ENCODE results near the gene CSF1.

The CSF1 gene

DNA sequence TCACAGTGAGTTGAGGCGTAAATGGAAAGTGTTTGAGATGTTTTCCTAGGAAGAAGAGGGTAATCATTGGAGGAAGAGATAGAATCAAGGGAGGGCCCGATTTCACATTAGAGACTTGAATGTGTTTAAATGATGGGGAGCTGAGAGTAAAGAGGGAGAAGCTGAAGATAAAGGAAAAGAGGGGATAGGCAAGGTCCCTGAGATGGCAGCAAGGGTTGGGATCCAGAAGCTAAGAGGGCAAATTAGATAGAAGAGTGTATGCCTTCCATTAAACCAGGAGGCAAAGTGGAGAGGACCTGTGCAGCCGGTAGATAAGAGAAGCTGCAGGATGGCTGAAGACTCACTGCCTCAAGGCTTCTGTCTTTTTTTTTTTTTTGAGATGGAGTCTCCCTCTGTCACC is 21.6 kb upstream of the CSF1 start:
- ChIA-PET POLR2A (no interaction called here), CTCF (interaction anchor here (0.7 kb wide), 1 partner anchor 10 kb away, joined by 3 read pairs; no protein-coding TSS in a partner anchor)
- TF ChIP-seq ELF4 (IDR thresholded peaks at IDR 0.05), result no peak
- no peak for TF ChIP-seq L3MBTL2 (conservative IDR thresholded peaks at IDR 0.05)
- no peak for TF ChIP-seq CTBP1 (IDR thresholded peaks at IDR 0.05; ENCODE audit: borderline replicate concordance)
- no peak for TF ChIP-seq ARNT (IDR thresholded peaks at IDR 0.05)
- TF ChIP-seq SP1 (IDR thresholded peaks at IDR 0.05), result no peak
- no peak for DNase-seq (ENCODE audit: extremely low spot score)

DNA sequence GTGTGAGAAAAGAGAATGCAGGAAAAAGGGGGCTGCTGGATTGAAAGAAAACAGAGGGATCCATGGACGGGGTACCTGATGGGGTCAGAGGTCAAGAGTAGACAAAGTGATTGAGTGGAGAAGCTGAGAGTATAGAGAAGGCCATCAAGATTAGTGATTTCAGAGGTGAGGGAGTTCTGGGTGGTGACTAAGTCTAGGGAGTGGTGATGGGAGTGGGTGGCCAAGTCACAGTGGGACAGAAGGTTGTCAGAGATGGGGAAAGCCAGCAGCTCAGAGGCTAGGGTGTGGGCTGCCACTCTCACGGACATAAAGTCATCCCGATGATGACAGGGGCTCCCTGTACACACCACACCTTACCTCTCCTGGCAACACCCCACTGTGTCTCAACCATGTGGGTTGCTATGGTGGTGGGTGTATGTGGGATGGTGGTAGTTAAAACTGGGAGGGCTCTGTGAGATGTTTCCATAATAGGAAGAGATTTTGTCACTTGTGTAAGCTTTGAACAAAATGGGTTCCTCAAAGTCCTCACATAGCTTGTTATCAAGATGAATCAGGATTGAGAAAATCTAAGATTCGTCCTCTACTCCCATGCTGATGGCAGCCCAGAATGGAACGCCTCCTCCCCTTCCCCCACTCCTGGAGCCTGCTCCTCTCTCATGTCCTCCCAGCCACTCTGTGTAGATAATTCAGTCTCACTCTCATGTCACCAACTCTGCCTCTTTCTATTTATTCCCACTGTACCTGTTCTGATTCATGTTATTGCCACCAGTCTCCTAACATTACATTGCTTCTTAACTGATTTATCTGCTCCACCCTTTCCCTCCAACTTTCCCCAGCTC is 20.3 kb upstream of the CSF1 start:
- CTCF ChIA-PET, result interaction anchor here (1.5 kb wide), 1 partner anchor 10 kb away, joined by 7 read pairs; no protein-coding TSS in a partner anchor
- no peak for DNase-seq (ENCODE audit: extremely low spot score)
- TF ChIP-seq NFRKB (IDR thresholded peaks at IDR 0.05), result no peak
- TF ChIP-seq SUZ12 (IDR thresholded peaks at IDR 0.05), result no peak
- no peak for TF ChIP-seq FOXK2 (IDR thresholded peaks at IDR 0.05)
- TF ChIP-seq ARNT (IDR thresholded peaks at IDR 0.05), result no peak
- no peak for TF ChIP-seq TARDBP (IDR thresholded peaks at IDR 0.05)
- TF ChIP-seq ELF4 (IDR thresholded peaks at IDR 0.05), result no peak
- TF ChIP-seq SP1 (IDR thresholded peaks at IDR 0.05), result no peak
- no peak for TF ChIP-seq L3MBTL2 (conservative IDR thresholded peaks at IDR 0.05)
- no peak for TF ChIP-seq LEF1 (IDR thresholded peaks at IDR 0.05; ENCODE audit: borderline replicate concordance)
- no peak for TF ChIP-seq BHLHE40 (IDR thresholded peaks at IDR 0.05; ENCODE audit: borderline replicate concordance)
- TF ChIP-seq ZNF384 (IDR thresholded peaks at IDR 0.05), result no peak
- TF ChIP-seq, protein P1, sequence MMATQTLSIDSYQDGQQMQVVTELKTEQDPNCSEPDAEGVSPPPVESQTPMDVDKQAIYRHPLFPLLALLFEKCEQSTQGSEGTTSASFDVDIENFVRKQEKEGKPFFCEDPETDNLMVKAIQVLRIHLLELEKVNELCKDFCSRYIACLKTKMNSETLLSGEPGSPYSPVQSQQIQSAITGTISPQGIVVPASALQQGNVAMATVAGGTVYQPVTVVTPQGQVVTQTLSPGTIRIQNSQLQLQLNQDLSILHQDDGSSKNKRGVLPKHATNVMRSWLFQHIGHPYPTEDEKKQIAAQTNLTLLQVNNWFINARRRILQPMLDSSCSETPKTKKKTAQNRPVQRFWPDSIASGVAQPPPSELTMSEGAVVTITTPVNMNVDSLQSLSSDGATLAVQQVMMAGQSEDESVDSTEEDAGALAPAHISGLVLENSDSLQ (IDR thresholded peaks at IDR 0.05), result no peak
- no peak for TF ChIP-seq CTBP1 (IDR thresholded peaks at IDR 0.05; ENCODE audit: borderline replicate concordance)
- POLR2A ChIA-PET, result no interaction called here

DNA sequence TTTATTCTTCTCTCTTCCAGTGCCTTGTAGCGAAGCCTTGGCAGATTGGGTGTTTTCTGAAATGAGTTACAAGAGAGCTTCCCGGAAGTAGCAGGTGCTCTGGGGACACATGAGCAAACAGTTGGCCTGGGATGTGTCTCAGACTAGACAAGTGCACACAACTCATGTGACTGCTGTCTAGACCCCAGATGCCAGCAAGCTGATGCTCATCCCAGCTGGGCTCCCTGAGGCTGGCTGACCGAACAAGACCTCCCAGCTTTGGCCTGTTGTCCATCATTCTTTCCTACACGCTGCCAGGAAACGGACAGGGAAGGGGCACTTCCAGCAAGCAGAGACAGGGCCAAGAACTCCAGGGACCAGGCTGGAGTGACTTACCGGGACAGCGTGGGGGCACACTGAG is 18.7 kb upstream of the CSF1 start:
- POLR2A ChIA-PET, result interaction anchor here (0.7 kb wide), 1 partner anchor 41 kb away, joined by 3 read pairs; no protein-coding TSS in a partner anchor

DNA sequence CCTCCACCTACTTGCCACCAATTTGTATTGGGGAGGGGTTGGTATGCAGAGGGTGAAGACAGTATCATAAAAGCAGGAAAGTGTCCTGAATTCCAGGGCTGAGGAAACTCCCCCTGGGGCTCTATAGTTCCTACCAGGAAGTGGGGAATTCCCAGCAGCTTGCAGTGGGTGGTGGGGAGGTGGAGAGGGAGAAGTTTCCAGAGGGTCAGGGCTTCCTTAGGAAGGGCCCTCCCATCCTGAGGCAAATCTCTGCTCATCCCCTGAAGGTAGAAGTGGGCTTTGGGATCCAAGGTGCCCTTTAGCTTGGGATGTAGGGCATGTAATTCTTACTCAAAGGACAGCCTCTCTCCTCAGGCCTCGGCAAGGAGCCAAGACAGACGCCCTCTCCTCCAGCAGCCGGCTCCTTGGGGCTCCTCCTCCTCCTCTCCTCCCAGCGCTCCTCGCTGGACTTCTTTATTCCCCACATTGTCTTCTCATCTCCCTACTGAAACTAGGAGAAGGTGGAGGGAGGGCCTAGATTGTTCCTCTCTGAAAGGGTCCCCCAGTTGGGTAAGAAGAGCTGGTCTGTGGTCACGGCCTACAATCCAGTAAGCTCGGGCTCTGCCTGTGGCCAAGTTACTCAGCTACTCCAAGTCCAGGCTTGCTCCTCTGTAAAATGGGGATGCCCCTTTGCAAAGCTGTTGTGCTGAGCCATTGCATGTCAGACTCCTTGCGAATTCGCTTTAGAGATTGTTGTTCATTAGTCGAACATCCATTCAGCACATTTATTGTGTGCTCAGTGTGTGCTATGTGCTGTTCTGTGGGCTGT is 17.9 kb upstream of the CSF1 start:
- ChIA-PET CTCF (no interaction called here), POLR2A (no interaction called here)
- DNase-seq (ENCODE audit: extremely low spot score), result no peak
- no peak for TF ChIP-seq SP1 (IDR thresholded peaks at IDR 0.05)
- no peak for TF ChIP-seq FOXK2 (IDR thresholded peaks at IDR 0.05)
- no peak for TF ChIP-seq L3MBTL2 (conservative IDR thresholded peaks at IDR 0.05)
- TF ChIP-seq FOXM1 (IDR thresholded peaks at IDR 0.05; ENCODE audit: borderline replicate concordance), result no peak
- no peak for TF ChIP-seq ARNT (IDR thresholded peaks at IDR 0.05)
- TF ChIP-seq, protein P1 (IDR thresholded peaks at IDR 0.05), result no peak
- no peak for TF ChIP-seq ZNF384 (IDR thresholded peaks at IDR 0.05)

More for the DNA sequence above, 18.7 kb upstream of the CSF1 start:
- no peak for DNase-seq (ENCODE audit: extremely low spot score)
- CTCF ChIA-PET, result no interaction called here
- no peak for TF ChIP-seq SUZ12 (IDR thresholded peaks at IDR 0.05)
- TF ChIP-seq HDGF (IDR thresholded peaks at IDR 0.05; ENCODE audit: borderline replicate concordance), result no peak
- no peak for TF ChIP-seq FOXK2 (IDR thresholded peaks at IDR 0.05)
- no peak for TF ChIP-seq BHLHE40 (IDR thresholded peaks at IDR 0.05; ENCODE audit: borderline replicate concordance)
- no peak for TF ChIP-seq LEF1 (IDR thresholded peaks at IDR 0.05; ENCODE audit: borderline replicate concordance)
- no peak for TF ChIP-seq FOXM1 (IDR thresholded peaks at IDR 0.05; ENCODE audit: borderline replicate concordance)
- TF ChIP-seq FOXA1 (IDR thresholded peaks at IDR 0.05), result no peak
- TF ChIP-seq ZNF384 (IDR thresholded peaks at IDR 0.05), result no peak
- TF ChIP-seq NFRKB (IDR thresholded peaks at IDR 0.05), result no peak
- no peak for TF ChIP-seq TARDBP (IDR thresholded peaks at IDR 0.05)
- no peak for TF ChIP-seq SP1 (IDR thresholded peaks at IDR 0.05)

DNA sequence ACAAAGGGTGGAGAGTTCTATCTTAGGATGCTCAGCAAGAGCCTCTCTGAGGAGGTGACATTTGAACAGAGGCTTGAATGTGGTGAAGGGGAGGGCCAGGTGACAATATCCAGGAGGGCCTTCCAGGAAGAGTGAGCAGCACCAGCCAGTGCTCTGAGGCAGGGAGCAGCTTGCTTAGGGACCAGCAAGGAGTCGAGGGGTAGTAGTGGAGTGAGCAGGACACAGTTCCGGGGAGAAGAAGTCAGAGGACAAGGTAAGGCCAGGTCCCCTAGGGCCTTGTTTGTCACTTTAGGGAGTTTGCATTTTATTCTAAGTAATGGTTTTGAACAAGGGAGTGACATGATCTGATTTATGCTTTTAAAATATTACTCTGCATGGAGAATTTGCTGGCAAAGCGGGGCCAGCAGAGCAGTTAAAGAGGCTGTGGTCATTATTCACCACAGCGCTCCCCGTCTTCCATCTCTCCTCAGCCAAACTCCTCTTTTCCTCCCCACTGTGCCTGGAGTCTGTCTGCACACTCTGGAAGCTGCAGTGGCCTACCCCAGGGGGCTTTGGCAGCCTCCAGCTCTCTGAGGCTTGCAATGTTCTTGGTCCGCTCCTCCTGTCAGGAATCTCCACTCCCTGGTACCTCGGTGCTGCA is 17.0 kb upstream of the CSF1 start:
- no peak for DNase-seq (ENCODE audit: extremely low spot score)
- ChIA-PET CTCF (no interaction called here), POLR2A (no interaction called here)
- TF ChIP-seq ARNT (IDR thresholded peaks at IDR 0.05), result no peak
- no peak for TF ChIP-seq ELF4 (IDR thresholded peaks at IDR 0.05)
- TF ChIP-seq, protein P1 (IDR thresholded peaks at IDR 0.05), result no peak
- TF ChIP-seq FOXK2 (IDR thresholded peaks at IDR 0.05), result no peak
- TF ChIP-seq FOXM1 (IDR thresholded peaks at IDR 0.05; ENCODE audit: borderline replicate concordance), result no peak
- TF ChIP-seq SP1 (IDR thresholded peaks at IDR 0.05), result no peak
- TF ChIP-seq TARDBP (IDR thresholded peaks at IDR 0.05), result no peak
- TF ChIP-seq BHLHE40 (IDR thresholded peaks at IDR 0.05; ENCODE audit: borderline replicate concordance), result no peak
- no peak for TF ChIP-seq FOXA1 (IDR thresholded peaks at IDR 0.05)
- no peak for TF ChIP-seq LEF1 (IDR thresholded peaks at IDR 0.05; ENCODE audit: borderline replicate concordance)
- no peak for TF ChIP-seq CTBP1 (IDR thresholded peaks at IDR 0.05; ENCODE audit: borderline replicate concordance)
- TF ChIP-seq NFRKB (IDR thresholded peaks at IDR 0.05), result no peak
